Right atrium auricular region (tissue), 2 donors: ENCODE measurements around the gene TTC33. TPM values are rescaled to one million over a fixed set of nuclear protein-coding genes. Genes with fewer than 3 reads are reported as not detected.
"Not testable (repeated sequence)": the region's sequence is repeated elsewhere in the genome, so short reads cannot be mapped to it uniquely, and the experiment has no call there.

Experiments used
- DNase-seq: peaks from one replicate; pipeline ENCODE4 v3.0.0-alpha.2; 2019; ENCODE audit warnings: low spot score
- H3K27ac ChIP-seq, 2 donors: fragments of 200-600 bp; sonication (generic); 1 replicate in 1 of 2; 2 replicates in 1 of 2; pipeline ENCODE4 v1.5.1; 2016 to 2019
- H3K27me3 ChIP-seq, 2 donors: fragments of 200-600 bp; sonication (generic); one replicate each; pipeline versions ENCODE4 v1.5.1 to v1.6.0; 2017 to 2019
- H3K36me3 ChIP-seq: fragments of 200-600 bp; sonication (generic); one replicate; pipeline ENCODE4 v1.5.1; 2016
- H3K4me1 ChIP-seq, 2 donors: fragments of 200-600 bp; sonication (generic); one replicate each; pipeline versions ENCODE4 v1.5.1 to v1.6.0; 2017 to 2019
- H3K4me3 ChIP-seq, 2 donors: fragments of 200-600 bp; sonication (generic); 1 replicate in 1 of 2; 2 replicates in 1 of 2; pipeline ENCODE4 v1.5.1; 2017 to 2019; ENCODE audit warnings: mild to moderate bottlenecking in 1 of 2, moderate library complexity in 1 of 2
- H3K9me3 ChIP-seq, 2 donors: fragments of 200-600 bp; sonication (generic); one replicate each; pipeline ENCODE4 v1.5.1; 2019
- total RNA-seq, 2 donors: library from RNA; depleted of rRNA; stranded (reverse); fragments of >200 nt; gene quantifications; one replicate each; pipeline ENCODE4 v1.1.0, GENCODE V29; 2016
- TF ChIP-seq, protein P1 (sequence below), 2 donors: fragments of 200-600 bp; sonication (generic); IDR thresholded peaks; one replicate each; pipeline ENCODE4 v1.5.1; 2019; ENCODE audit warnings: antibody characterized with exemption in 2 of 2

Gene TTC33
- total RNA-seq, 2 donors from 2014 or later, result 10.2 to 16.7 TPM

GRCh38 chr5:40603378-40603777 lies 152.4 kb downstream of the TTC33 start:
- no peak for DNase-seq
- no peak overlapping the region for H3K27ac ChIP-seq
- no peak overlapping the region for H3K4me3 ChIP-seq

DNA sequence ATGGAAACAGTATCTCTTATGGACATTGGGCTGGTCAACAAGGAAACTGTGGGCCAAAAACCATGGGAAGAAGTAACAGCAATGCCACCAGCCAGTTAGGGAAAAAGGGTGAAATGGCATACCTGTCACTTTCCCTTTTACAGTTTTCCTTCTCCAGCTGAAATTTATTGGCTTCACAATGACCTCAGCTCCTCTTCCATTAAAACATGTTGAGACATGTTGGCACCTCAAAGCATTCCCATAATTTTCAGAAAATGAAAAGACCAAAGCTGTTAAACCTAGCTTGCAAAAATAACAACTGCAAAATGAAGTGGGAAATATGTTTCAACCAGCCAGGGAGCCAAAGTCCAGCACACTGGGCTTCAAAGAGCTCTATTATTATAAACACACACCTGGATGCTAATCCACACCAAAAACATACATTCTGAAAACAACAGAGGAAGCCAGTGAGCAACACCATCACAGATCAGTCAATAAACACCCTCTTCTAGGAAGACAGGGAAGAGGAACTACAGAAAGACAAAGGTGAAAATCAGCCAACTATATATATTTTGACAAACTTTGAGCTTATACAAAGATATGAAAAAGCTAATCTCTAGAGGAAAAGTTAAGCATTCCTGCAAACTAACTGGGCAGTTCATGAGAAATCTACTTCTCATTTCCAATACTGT lies 154.4 kb downstream of the TTC33 start:
- Histone ChIP-seq H3K4me1 (no peaks in the 10 kb centered on the region), H3K4me3 (no peak overlapping the region), H3K27me3 (no peaks in the 10 kb centered on the region), H3K9me3 (no peaks in the 10 kb centered on the region), H3K27ac (no peak overlapping the region), H3K36me3 (no peaks in the 10 kb centered on the region)
- TF ChIP-seq, protein P1, sequence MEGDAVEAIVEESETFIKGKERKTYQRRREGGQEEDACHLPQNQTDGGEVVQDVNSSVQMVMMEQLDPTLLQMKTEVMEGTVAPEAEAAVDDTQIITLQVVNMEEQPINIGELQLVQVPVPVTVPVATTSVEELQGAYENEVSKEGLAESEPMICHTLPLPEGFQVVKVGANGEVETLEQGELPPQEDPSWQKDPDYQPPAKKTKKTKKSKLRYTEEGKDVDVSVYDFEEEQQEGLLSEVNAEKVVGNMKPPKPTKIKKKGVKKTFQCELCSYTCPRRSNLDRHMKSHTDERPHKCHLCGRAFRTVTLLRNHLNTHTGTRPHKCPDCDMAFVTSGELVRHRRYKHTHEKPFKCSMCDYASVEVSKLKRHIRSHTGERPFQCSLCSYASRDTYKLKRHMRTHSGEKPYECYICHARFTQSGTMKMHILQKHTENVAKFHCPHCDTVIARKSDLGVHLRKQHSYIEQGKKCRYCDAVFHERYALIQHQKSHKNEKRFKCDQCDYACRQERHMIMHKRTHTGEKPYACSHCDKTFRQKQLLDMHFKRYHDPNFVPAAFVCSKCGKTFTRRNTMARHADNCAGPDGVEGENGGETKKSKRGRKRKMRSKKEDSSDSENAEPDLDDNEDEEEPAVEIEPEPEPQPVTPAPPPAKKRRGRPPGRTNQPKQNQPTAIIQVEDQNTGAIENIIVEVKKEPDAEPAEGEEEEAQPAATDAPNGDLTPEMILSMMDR (IDR thresholded peaks at IDR 0.05), result no peak
- DNase-seq, result no peak

More at GRCh38 chr5:40603378-40603777, 152.4 kb downstream of the TTC33 start:
- no peaks in the 10 kb centered on the region for H3K4me1 ChIP-seq
- no peaks in the 10 kb centered on the region for H3K27me3 ChIP-seq
- TF ChIP-seq, protein P1 (IDR thresholded peaks at IDR 0.05), result no peak
- H3K9me3 ChIP-seq, result no peaks in the 10 kb centered on the region
- H3K36me3 ChIP-seq, result no peaks in the 10 kb centered on the region

GRCh38 chr5:40600383-40600782 lies 155.4 kb downstream of the TTC33 start:
- TF ChIP-seq, protein P1 (IDR thresholded peaks at IDR 0.05), result no peak
- no peak for DNase-seq
- H3K4me3 ChIP-seq, result no peak overlapping the region
- no peaks in the 10 kb centered on the region for H3K4me1 ChIP-seq
- H3K27me3 ChIP-seq, result no peaks in the 10 kb centered on the region
- H3K27ac ChIP-seq, result no peak overlapping the region
- H3K9me3 ChIP-seq, result no peaks in the 10 kb centered on the region
- no peaks in the 10 kb centered on the region for H3K36me3 ChIP-seq

DNA sequence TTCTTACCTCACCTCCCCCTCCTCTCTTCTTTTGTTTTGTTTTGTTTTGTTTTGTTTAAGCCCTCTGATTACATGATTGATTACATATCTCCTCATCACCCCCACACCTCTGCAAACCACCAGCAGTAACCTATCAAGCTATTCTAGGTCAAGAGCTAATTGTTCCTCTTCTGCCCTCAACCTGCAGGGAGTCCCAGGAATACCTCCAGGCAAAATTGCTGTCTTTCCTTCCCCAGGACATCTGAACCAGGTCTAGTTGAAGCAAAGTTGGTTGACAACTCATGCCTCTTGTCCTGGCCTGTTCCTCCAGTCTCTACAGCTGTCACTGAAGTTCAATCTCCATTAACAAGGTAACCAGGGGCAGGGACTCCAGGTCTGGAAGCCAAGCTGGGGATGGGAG lies 156.1 kb downstream of the TTC33 start:
- TF ChIP-seq, protein P1 (IDR thresholded peaks at IDR 0.05), result no peak
- H3K4me1 ChIP-seq, result no peaks in the 10 kb centered on the region

GRCh38 chr5:40594811-40595210 lies 160.9 kb downstream of the TTC33 start:
- Histone ChIP-seq H3K4me3 (no peak overlapping the region), H3K4me1 (no peaks in the 10 kb centered on the region), H3K27me3 (no peaks in the 10 kb centered on the region), H3K27ac (no peak overlapping the region), H3K36me3 (no peaks in the 10 kb centered on the region), H3K9me3 (no peaks in the 10 kb centered on the region)
- TF ChIP-seq, protein P1 (IDR thresholded peaks at IDR 0.05), result no peak
- DNase-seq, result no peak

More for the DNA sequence above, 156.1 kb downstream of the TTC33 start:
- Histone ChIP-seq H3K4me3 (no peak overlapping the region), H3K9me3 (no peaks in the 10 kb centered on the region), H3K27me3 (no peaks in the 10 kb centered on the region), H3K27ac (no peak overlapping the region), H3K36me3 (no peaks in the 10 kb centered on the region)
- DNase-seq, result no peak

DNA sequence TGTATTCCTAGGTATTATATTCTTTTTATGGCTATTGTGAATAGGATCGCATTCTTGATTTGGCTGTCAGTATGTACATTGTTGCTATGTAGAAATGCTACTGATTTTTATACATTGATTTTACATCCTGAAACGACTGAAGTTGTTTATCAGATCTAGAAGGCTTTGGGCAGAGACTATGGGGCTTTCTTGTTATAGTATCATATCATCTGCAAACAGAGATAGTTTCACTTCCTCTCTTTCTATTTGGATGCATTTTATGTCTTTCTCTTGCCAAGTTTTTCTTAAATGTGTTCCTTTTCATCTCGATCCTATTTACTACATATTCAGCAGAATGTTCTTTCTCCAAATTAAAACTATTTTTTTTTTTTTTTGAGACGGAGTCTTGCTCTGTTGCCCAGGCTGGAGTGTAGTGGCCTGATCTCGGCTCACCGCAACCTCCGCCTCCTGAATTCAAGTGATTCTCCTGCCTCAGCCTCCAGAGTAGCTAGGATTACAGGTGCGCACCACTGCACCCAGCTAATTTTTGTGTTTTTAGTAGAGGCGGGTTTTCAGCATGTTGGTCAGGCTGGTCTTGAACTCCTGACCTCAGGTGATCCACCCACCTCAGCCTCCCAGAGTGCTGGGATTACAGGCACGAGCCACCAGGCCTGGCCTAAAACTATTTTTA lies 163.9 kb downstream of the TTC33 start:
- not testable (repeated sequence) for DNase-seq, H3K27me3 ChIP-seq, H3K27ac ChIP-seq, H3K4me3 ChIP-seq, H3K9me3 ChIP-seq, H3K36me3 ChIP-seq, H3K4me1 ChIP-seq
